Spleen (tissue), 3 donors: ENCODE data around the gene HLCS.

ENCODE experiments used
- POLR2A ChIP-seq, 3 donors: fragments of 450-650 bp; IDR thresholded peaks; one replicate each; pipeline ENCODE4 v1.5.1; 2017; ENCODE audit warnings: antibody characterized with exemption in 3 of 3, mild to moderate bottlenecking in 1 of 3
- POLR2AphosphoS5 ChIP-seq, 3 donors: sonication (generic); formaldehyde crosslinking; IDR thresholded peaks; one replicate each; pipeline ENCODE4 v1.5.1; 2017; ENCODE audit warnings: antibody characterized with exemption in 3 of 3

- TF ChIP-seq POLR2AphosphoS5 (IDR thresholded peaks at IDR 0.05) (peak in 1 of 3 donors; percentile 18), POLR2A (IDR thresholded peaks at IDR 0.05) (no peak)
Measured at GRCh38 chr21:36744560-36745231, 221.8 kb downstream of the HLCS start.
